NCI-H446 treated with DMSO at 0.1 percent for 48 hours (cell line): ENCODE measurements around the gene CD93.

ENCODE experiments used
- DNase-seq: peaks from one replicate; lab custom pipeline; 2025; lab: John Stamatoyannopoulos, UW

Gene CD93

GRCh38 chr20:23086056-23086566 is at the start of gene CD93:
TSS of gene CD93 (minus strand) at chr20:23086324. CDS start at chr20:23086192, 132 bp downstream.
- DNase-seq: no peak

GRCh38 chr20:23133560-23133998 is 47.5 kb upstream of the CD93 start:
- no peak for DNase-seq

GRCh38 chr20:23132930-23133559 is 46.9 kb upstream of the CD93 start:
- no peak for DNase-seq

- no peak for DNase-seq
Measured at GRCh38 chr20:23132293-23132929, 46.3 kb upstream of the CD93 start.

GRCh38 chr20:23131766-23132165 is 45.6 kb upstream of the CD93 start:
- DNase-seq: no peak

- DNase-seq: no peak
Measured at GRCh38 chr20:23130622-23131140, 44.6 kb upstream of the CD93 start.

- DNase-seq: no peak
Measured at GRCh38 chr20:23129891-23130621, 43.9 kb upstream of the CD93 start.

GRCh38 chr20:23129266-23129665 is 43.1 kb upstream of the CD93 start:
- DNase-seq: no peak

- DNase-seq: no peak
Measured at GRCh38 chr20:23128461-23129125, 42.5 kb upstream of the CD93 start.

- DNase-seq: no peak
Measured at GRCh38 chr20:23127506-23128279, 41.6 kb upstream of the CD93 start.

GRCh38 chr20:23126281-23127061 is 40.3 kb upstream of the CD93 start:
- DNase-seq: no peak

GRCh38 chr20:23125625-23126191 is 39.6 kb upstream of the CD93 start:
- DNase-seq: no peak

- DNase-seq: no peak
Measured at GRCh38 chr20:23125159-23125558, 39.0 kb upstream of the CD93 start.

- DNase-seq: no peak
Measured at GRCh38 chr20:23123886-23124285, 37.8 kb upstream of the CD93 start.

- DNase-seq: no peak
Measured at GRCh38 chr20:23122796-23123655, 36.9 kb upstream of the CD93 start.

GRCh38 chr20:23122321-23122720 is 36.2 kb upstream of the CD93 start:
- DNase-seq: no peak

GRCh38 chr20:23121751-23122320 is 35.7 kb upstream of the CD93 start:
- DNase-seq: no peak

GRCh38 chr20:23120936-23121750 is 35.0 kb upstream of the CD93 start:
- no peak for DNase-seq
